ENCODE measurements around the gene COX6B2.

COX6B2 gene

DNA sequence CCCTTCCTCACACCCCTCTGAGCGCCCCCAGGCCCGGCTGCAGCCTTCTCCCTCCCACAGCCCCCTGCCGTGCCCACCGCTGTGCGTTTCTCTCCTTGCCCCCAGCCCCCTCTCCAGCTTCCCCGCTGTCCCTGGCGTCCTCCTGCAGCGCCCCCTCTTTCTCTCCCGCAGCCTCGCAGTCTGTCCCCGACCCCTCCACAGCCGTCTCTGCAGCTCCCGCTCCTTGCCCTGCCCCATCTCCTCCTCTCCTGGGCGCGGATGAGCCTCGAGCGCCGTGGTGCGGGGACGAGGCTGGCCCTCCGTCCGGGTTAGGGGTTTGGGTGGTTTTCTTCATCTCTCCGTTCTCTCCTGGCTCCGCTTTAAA is 13.8 kb downstream of the COX6B2 start:
- no peak for ATAC-seq
- TF ChIP-seq CSDC2 (CRISPR knock-in tag; IDR thresholded peaks at IDR 0.05): no peak
- TF ChIP-seq TOX (CRISPR knock-in tag; IDR thresholded peaks at IDR 0.05; ENCODE audit: borderline replicate concordance): no peak
- TF ChIP-seq ISL1 (CRISPR knock-in tag; IDR thresholded peaks at IDR 0.05): no peak
- TF ChIP-seq ZNF8 (CRISPR knock-in tag; IDR thresholded peaks at IDR 0.05): no peak
- TF ChIP-seq ZFP30 (CRISPR knock-in tag; IDR thresholded peaks at IDR 0.05): no peak
- no peak for TF ChIP-seq GLIS3 (CRISPR knock-in tag; IDR thresholded peaks at IDR 0.05)
- TF ChIP-seq TCF4 (CRISPR knock-in tag; IDR thresholded peaks at IDR 0.05; ENCODE audit: borderline replicate concordance): no peak
- TF ChIP-seq ESRRG (CRISPR knock-in tag; IDR thresholded peaks at IDR 0.05): no peak
- TF ChIP-seq ZC3H10 (CRISPR knock-in tag; IDR thresholded peaks at IDR 0.05): no peak
- TF ChIP-seq RARB (CRISPR knock-in tag; IDR thresholded peaks at IDR 0.05): no peak
- TF ChIP-seq ZFP3 (CRISPR knock-in tag; IDR thresholded peaks at IDR 0.05): no peak
- no peak for TF ChIP-seq CREB5 (CRISPR knock-in tag; IDR thresholded peaks at IDR 0.05; ENCODE audit: low read depth)
- TF ChIP-seq TSHZ2 (CRISPR knock-in tag; IDR thresholded peaks at IDR 0.05): no peak
- no peak for TF ChIP-seq ARNTL (CRISPR knock-in tag; IDR thresholded peaks at IDR 0.05; ENCODE audit: borderline replicate concordance, low read depth)
- TF ChIP-seq PPARA (CRISPR knock-in tag; IDR thresholded peaks at IDR 0.05; ENCODE audit: borderline replicate concordance): no peak
- TF ChIP-seq BACH2 (CRISPR knock-in tag; IDR thresholded peaks at IDR 0.05; ENCODE audit: borderline replicate concordance): no peak
- no peak for TF ChIP-seq ZNF565 (CRISPR knock-in tag; conservative IDR thresholded peaks at IDR 0.05; ENCODE audit: low read depth)
- TF ChIP-seq POU6F1 (CRISPR knock-in tag; IDR thresholded peaks at IDR 0.05; ENCODE audit: borderline replicate concordance, low read depth): no peak
- no peak for TF ChIP-seq PATZ1 (CRISPR knock-in tag; IDR thresholded peaks at IDR 0.05; ENCODE audit: borderline replicate concordance)
- no peak for TF ChIP-seq CSRNP3 (CRISPR knock-in tag; IDR thresholded peaks at IDR 0.05)

DNA sequence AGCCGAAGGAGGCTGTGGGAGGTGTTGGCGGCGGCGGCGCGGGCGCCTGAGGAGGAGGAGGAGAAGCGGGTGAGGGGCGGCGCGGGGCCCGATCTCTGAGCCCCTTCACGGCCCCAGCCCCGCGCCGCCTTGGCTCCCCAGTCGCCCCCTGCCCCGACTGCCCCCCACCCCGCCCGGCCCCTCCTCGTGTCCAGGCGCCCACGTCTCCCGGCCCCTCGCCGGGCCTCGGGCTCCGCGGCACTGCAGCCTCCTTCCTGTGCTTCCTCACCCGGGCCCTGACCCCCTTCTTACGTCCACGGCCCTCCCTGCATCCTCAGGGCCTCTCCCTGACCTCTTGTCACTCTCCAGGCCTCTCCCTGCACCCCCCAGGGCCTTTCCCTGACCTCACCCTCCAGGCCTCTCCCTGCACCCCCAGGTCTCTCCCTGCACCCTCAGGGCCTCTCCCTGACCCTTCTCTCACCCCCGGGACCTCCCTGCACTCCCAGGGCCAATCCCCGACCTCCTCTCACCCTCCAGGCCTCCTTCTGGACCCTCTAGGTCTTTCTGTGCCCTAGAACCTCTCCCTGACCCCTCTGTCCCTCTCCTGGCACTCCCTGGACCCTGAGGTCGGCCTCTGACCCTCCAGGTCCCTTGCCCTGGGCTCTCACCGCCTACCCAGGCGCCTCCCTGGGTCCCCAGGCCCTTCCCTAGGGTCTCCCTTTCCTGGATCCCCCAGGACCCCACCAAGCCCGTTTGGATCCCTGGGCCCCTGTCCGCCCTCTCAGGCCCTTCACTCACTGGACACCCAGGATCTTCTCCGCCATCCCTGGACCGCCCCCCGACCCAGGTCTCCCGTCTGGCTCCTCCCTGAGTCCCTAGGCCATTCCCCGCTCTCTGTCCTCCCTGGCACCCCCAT is 14.4 kb downstream of the COX6B2 start:
- TF ChIP-seq ESRRG (CRISPR knock-in tag; IDR thresholded peaks at IDR 0.05) (no peak), OSR1 (CRISPR knock-in tag; IDR thresholded peaks at IDR 0.05) (no peak), ZC3H10 (CRISPR knock-in tag; IDR thresholded peaks at IDR 0.05) (no peak), PATZ1 (CRISPR knock-in tag; IDR thresholded peaks at IDR 0.05; ENCODE audit: borderline replicate concordance) (no peak), ZNF8 (CRISPR knock-in tag; IDR thresholded peaks at IDR 0.05) (no peak)

More for the DNA sequence above, 14.4 kb downstream of the COX6B2 start:
- no peak for ATAC-seq

Data from SK-N-SH treated with all-trans-retinoic acid at 6 μM for 48 hours (cell line).